GM12865 (cell line): ENCODE measurements around the gene BEGAIN.

Experiments
- DNase-seq: peaks from one replicate; pipeline ENCODE4 v3.0.0; 2010; ENCODE audit warnings: low read depth
- H3K4me3 ChIP-seq: 2 replicates; pipeline ENCODE4 v1.5.1; 2011; ENCODE audit warnings: mild to moderate bottlenecking, low read depth, low read length, control low read depth
- TF ChIP-seq, protein P1 (sequence below): IDR thresholded peaks from 2 replicates; pipeline ENCODE4 v1.5.1; 2011; ENCODE audit warnings: low read length, control low read depth, low read depth, inconsistent platforms; ENCODE audit not compliant: insufficient read depth; ENCODE audit errors: missing control alignments

BEGAIN gene

DNA sequence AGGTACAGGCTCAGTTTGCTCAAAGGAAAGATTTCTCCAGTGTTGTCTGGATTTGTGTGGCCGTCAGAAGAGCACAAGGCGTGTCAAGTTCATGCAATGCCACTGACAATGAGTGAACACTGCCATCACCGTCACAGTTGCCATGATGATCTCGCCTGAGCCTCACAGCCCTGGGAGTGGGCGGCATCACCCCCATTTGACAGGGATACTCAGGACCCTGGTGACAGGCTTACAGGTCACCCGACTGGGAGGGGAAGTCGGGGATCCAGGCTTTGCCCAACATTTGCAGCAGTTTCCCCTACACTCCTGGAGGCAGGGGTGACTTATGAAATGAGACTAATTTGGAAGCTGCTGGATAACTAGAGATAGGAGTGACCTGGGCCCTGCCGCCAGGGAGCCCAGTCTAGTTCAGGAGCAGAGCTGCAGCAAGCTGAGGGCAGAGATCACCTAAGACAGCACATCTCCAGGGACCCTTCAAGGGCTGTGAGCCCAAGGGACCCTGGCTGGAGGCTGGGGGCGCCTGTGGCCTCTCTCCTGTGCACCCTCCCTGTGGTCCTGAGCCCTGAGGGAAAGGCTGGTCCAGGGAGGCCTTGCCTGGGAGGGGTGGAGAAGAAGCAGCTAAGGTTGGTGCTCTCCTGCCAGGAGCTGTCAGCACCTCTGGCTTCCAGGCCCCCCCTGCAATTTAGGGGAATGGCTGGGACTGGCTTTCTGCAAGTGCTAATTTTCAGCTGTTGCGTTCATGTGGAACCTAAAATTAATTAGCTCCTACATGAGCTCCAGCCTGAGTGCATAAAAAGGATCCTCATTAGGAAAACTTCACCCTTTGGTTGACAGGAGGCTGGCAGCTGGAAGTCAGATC, 32.4 kb upstream of the BEGAIN start:
- no peak for DNase-seq
- H3K4me3 ChIP-seq, result no peak overlapping the region
- TF ChIP-seq, protein P1, sequence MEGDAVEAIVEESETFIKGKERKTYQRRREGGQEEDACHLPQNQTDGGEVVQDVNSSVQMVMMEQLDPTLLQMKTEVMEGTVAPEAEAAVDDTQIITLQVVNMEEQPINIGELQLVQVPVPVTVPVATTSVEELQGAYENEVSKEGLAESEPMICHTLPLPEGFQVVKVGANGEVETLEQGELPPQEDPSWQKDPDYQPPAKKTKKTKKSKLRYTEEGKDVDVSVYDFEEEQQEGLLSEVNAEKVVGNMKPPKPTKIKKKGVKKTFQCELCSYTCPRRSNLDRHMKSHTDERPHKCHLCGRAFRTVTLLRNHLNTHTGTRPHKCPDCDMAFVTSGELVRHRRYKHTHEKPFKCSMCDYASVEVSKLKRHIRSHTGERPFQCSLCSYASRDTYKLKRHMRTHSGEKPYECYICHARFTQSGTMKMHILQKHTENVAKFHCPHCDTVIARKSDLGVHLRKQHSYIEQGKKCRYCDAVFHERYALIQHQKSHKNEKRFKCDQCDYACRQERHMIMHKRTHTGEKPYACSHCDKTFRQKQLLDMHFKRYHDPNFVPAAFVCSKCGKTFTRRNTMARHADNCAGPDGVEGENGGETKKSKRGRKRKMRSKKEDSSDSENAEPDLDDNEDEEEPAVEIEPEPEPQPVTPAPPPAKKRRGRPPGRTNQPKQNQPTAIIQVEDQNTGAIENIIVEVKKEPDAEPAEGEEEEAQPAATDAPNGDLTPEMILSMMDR, result no peak

DNA sequence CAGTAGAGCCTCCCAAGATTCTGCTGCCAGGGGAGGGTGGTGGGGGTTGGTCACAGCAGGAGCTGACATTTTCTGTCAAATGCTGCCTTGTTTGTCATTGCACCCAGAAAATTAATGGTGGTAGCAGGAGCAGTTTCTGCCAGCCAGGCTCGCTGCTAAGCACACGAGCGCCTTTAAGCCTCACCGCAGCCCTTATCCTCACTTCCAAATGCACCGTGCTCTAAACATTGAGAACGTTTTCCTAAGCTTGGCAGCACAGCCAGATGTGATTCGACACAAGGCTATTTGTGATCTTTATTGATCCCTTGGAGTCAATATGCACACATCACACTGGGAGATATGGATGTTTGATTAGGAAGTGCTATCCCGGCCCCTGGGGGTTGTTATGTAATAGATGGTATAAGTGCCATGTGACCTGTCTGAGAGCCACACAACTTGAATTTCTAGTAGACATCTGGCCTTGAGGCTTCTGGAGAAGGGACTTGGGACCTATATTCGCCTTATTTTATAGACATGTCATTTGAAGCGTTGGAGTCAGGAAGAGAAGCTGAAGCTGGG, 31.6 kb upstream of the BEGAIN start:
- no peak for DNase-seq
- no peak overlapping the region for H3K4me3 ChIP-seq
- TF ChIP-seq, protein P1, result no peak

DNA sequence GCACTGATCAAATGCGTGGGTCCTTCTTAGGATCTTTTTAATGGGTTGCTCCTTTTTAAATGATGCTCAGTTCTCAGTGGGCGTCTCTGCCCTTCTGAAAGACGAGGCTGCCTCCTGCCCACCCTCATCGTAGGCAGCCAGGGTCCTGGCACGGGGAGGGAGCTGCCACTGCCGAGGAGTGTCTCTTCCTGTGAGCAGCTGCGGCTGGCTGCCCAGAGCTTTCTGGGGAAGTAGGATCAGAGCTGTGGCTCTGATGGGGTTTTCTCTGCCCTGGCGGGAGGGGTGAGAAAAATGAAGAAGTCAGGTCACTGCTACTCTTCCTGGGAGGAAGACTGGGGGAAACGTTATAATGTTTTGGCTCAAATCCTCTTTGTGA, 31.1 kb upstream of the BEGAIN start:
- DNase-seq, result no peak
- no peak overlapping the region for H3K4me3 ChIP-seq
- TF ChIP-seq, protein P1, result no peak

DNA sequence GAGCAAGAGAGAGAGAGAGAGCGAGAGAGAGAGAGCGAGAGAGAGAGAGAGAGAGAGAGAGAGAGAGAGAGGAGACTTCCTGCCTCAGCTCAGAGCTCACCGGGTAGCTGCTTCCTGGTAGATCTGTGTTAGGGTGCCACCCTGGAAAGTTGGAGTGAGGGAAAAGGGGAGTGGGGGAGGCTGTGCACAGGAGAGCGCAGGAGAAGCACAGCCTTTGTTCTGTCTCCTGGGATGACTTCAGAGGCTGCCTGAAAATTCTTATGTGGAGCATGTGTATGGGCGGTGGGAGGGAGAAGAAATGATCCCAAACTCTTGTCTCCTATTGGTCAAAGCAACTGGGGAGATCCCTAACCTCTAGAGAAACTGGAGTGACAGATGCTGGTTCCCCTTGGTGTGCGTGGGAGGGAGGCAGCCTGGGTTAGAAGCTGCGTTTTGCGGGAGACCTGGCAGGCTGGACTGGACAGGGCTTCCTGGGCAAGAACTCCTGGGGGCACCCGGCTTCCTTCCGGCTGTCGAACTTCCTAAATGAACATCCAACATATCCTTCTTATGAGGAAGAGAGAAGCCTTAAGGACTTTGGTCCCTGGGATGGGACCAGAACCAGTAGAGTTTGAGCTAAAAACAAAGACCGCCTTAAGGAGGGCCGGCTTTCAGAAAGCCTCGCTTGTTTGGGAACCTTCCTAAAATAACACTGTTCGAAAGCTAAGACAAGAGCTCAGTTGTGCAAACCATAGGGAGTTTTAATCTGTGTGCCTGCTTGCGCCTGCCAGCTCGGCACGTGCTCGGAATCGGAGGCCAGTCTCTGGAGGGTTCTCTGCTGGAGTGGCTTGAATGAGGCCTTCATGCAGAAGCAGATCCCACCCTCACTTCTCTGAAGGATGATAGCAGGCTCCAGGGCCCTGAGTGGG, 30.4 kb upstream of the BEGAIN start:
- DNase-seq, result no peak
- TF ChIP-seq, protein P1, result no peak
- no peak overlapping the region for H3K4me3 ChIP-seq

DNA sequence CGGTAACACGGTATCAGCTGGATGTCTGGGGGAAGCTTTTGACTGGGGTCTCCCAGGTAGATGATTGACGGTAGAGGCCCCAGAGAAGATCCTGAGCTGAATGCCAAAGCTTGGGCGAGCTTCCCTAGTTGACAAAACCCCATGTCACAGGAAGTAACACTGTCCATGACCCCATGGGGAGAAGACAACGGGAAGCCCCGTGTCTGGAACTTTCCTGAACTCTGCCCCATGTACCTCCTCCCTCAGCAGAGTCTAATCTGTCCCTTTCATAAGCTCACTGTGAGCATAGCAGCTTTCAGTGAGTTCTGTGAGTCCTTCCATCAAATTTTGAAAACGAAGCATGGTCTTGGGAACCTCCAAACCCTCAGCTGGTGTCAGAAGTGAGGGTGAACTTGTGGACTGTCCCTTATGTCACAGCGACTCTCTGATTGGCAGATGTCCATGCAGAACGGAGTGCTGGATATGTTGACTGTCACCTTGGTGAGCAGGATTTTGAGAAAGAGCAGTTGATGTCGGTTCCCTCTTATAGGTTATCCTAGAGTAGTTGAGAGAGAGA, 29.7 kb upstream of the BEGAIN start:
- TF ChIP-seq, protein P1, result no peak
- no peak for DNase-seq
- H3K4me3 ChIP-seq, result no peak overlapping the region

DNA sequence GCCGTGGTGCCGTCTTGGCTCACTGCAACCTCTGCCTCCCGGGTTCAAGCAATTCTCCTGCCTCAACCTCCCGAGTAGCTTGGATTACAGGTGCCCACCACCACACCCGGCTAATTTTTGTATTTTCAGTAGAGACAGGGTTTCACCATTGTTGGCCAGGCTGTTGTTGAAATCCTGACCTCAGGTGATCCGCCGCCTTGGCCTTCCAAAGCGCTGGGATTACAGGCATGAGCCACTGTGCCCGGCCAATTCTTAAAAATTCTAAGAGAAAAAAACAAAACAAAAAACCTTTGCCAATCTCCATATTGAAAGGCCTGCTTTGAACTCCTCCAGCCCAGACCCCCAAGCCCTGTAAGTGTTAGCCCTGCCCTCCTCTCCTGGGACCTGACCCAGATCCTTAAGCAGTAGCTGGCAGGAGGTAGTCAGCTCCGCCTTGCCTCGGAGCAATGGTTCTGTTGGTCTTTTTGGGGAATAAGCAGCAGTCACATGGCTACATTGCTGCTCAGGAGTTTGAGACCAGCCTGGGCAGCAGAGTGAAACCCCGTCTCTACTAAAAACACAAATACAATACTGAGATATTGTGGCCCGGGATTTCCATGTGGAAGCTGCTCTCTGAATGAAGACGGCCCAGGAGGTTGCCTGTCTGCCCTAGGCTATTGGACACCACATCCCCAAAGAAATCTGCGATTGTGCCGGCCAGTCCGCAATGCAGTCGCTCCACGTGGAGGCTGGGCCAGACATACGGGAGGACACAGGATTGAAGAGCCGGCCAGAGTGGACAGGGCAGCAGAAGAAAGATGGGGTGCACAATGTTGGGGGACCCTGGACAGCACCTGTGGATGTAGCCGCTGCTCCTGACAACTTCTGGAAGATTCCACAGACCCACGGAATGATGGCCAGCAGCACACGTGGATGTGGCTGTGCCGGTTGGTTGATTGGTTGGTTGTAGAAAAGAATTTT, 28.8 kb upstream of the BEGAIN start:
- TF ChIP-seq, protein P1, result no peak
- no peak for DNase-seq
- H3K4me3 ChIP-seq, result no peak overlapping the region
